Body of pancreas (tissue), 4 donors: Measurements from ENCODE around the gene PCMTD2.
"Not testable (repeated sequence)": the region's sequence is repeated elsewhere in the genome, so short reads cannot be mapped to it uniquely, and the experiment has no call there.

Source experiments
- POLR2A ChIP-seq, 3 donors: fragments of 450-650 bp; IDR thresholded peaks; one replicate each; pipeline ENCODE4 v1.6.1; 2016; ENCODE audit warnings: antibody characterized with exemption in 3 of 3, mild to moderate bottlenecking in 2 of 3
- TF ChIP-seq, protein P1 (sequence below), 7 experiments: fragments of 450-650 bp in 4 of 7; fragments of 200-600 bp in 3 of 7; sonication (generic) in 3 of 7; IDR thresholded peaks; one replicate each; pipeline ENCODE4 v1.5.1; 2016 to 2019; ENCODE audit warnings: antibody characterized with exemption in 7 of 7

- TF ChIP-seq, protein P1, sequence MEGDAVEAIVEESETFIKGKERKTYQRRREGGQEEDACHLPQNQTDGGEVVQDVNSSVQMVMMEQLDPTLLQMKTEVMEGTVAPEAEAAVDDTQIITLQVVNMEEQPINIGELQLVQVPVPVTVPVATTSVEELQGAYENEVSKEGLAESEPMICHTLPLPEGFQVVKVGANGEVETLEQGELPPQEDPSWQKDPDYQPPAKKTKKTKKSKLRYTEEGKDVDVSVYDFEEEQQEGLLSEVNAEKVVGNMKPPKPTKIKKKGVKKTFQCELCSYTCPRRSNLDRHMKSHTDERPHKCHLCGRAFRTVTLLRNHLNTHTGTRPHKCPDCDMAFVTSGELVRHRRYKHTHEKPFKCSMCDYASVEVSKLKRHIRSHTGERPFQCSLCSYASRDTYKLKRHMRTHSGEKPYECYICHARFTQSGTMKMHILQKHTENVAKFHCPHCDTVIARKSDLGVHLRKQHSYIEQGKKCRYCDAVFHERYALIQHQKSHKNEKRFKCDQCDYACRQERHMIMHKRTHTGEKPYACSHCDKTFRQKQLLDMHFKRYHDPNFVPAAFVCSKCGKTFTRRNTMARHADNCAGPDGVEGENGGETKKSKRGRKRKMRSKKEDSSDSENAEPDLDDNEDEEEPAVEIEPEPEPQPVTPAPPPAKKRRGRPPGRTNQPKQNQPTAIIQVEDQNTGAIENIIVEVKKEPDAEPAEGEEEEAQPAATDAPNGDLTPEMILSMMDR (IDR thresholded peaks at IDR 0.05): not testable (repeated sequence)
- not testable (repeated sequence) for TF ChIP-seq POLR2A (IDR thresholded peaks at IDR 0.05)
Measured at GRCh38 chr20:64303086-64303485, 47.5 kb downstream of the PCMTD2 start.
